Loucy (cell line): ENCODE measurements around the gene FHIT.

Source experiments
- H2AFZ ChIP-seq: fragments of 200-600 bp; sonication (generic); 2 replicates; pipeline ENCODE4 v1.6.0; 2016; ENCODE audit warnings: antibody characterized with exemption, mild to moderate bottlenecking, low read length, moderate library complexity
- H3F3A ChIP-seq: fragments of 200-600 bp; 2 replicates; pipeline ENCODE4 v1.6.0; 2016; ENCODE audit warnings: antibody characterized with exemption, low read depth, mild to moderate bottlenecking
- H3K27me3 ChIP-seq: fragments of 200-600 bp; sonication (generic); 2 replicates; pipeline ENCODE4 v1.6.1; 2014; ENCODE audit warnings: low read length, mild to moderate bottlenecking; ENCODE audit not compliant: insufficient read depth, poor library complexity, severe bottlenecking
- H3K36me3 ChIP-seq: fragments of 200-600 bp; sonication (generic); 2 replicates; pipeline ENCODE4 v1.6.1; 2016; ENCODE audit warnings: low read length; ENCODE audit not compliant: insufficient read depth
- H3K4me1 ChIP-seq: fragments of 200-600 bp; sonication (generic); 2 replicates; pipeline ENCODE4 v1.5.1; 2014; ENCODE audit warnings: low read length, mild to moderate bottlenecking; ENCODE audit not compliant: insufficient read depth, poor library complexity, severe bottlenecking
- H3K4me2 ChIP-seq: fragments of 200-600 bp; sonication (generic); 2 replicates; pipeline ENCODE4 v1.6.0; 2014; ENCODE audit warnings: antibody characterized with exemption, low read length, low read depth, mild to moderate bottlenecking; ENCODE audit not compliant: poor library complexity, severe bottlenecking
- H3K4me3 ChIP-seq: fragments of 200-600 bp; sonication (generic); 2 replicates; pipeline ENCODE4 v1.5.1; 2014; ENCODE audit warnings: low read length, mild to moderate bottlenecking, mixed read lengths; ENCODE audit not compliant: poor library complexity, severe bottlenecking
- H3K79me2 ChIP-seq: fragments of 200-600 bp; sonication (generic); 2 replicates; pipeline ENCODE4 v1.6.1; 2014; ENCODE audit warnings: low read length; ENCODE audit not compliant: insufficient read depth
- H3K9ac ChIP-seq: fragments of 200-600 bp; sonication (generic); 2 replicates; pipeline ENCODE4 v1.6.0; 2014; ENCODE audit warnings: mild to moderate bottlenecking, low read depth, low read length, moderate library complexity; ENCODE audit not compliant: poor library complexity, severe bottlenecking
- H3K9me2 ChIP-seq: fragments of 200-600 bp; sonication (generic); replicated peaks from 2 replicates; pipeline ENCODE4 v1.6.1; 2016; ENCODE audit warnings: low read depth, low read length, mixed read lengths
- H3K9me3 ChIP-seq: fragments of 200-600 bp; sonication (generic); 2 replicates; pipeline ENCODE4 v1.6.1; 2014; ENCODE audit warnings: mild to moderate bottlenecking, antibody characterized with exemption, low read length, low read depth; ENCODE audit not compliant: insufficient read depth
- H4K20me1 ChIP-seq: fragments of 200-600 bp; sonication (generic); 2 replicates; pipeline ENCODE4 v1.6.0; 2014; ENCODE audit warnings: antibody characterized with exemption, low read length, mild to moderate bottlenecking; ENCODE audit not compliant: insufficient read depth, poor library complexity, severe bottlenecking
- CTCF ChIP-seq: fragments of 200-600 bp; sonication (generic); conservative IDR thresholded peaks from 2 replicates; pipeline ENCODE4 v1.5.1; 2014; ENCODE audit warnings: mild to moderate bottlenecking, antibody characterized with exemption, low read length
- EZH2phosphoT487 ChIP-seq: fragments of 200-600 bp; IDR thresholded peaks from 2 replicates; pipeline ENCODE4 v1.6.1; 2018; ENCODE audit warnings: antibody characterized with exemption, mild to moderate bottlenecking, moderate library complexity, borderline replicate concordance

Gene FHIT

GRCh38 chr3:59867185-59868002 lies 1383.9 kb downstream of the FHIT start:
- H3K4me2 ChIP-seq, result no peak overlapping the region
- H3F3A ChIP-seq, result no peaks in the 10 kb centered on the region
- no peaks in the 10 kb centered on the region for H4K20me1 ChIP-seq
- 0 out of 2 replicates have a peak, but pooled peaks cover 2% of the 10 kb centered on the region for H3K9me3 ChIP-seq
- TF ChIP-seq EZH2phosphoT487 (no peak), CTCF (no peak)
- no peaks in the 10 kb centered on the region for H3K9me2 ChIP-seq
- no peaks in the 10 kb centered on the region for H3K27me3 ChIP-seq
- H3K4me1 ChIP-seq, result peaks cover 18% of the 10 kb centered on the region
- no peak overlapping the region for H3K4me3 ChIP-seq
- no peaks in the 10 kb centered on the region for H3K79me2 ChIP-seq
- H3K9ac ChIP-seq, result no peak overlapping the region
- H3K36me3 ChIP-seq, result no peaks in the 10 kb centered on the region
- H2AFZ ChIP-seq, result no peak overlapping the region

- Histone ChIP-seq H3K4me2 (no peak overlapping the region), H3K4me1 (peaks cover 18% of the 10 kb centered on the region), H3K9me2 (no peaks in the 10 kb centered on the region), H2AFZ (no peak overlapping the region), H4K20me1 (no peaks in the 10 kb centered on the region), H3K36me3 (no peaks in the 10 kb centered on the region), H3K9ac (no peak overlapping the region), H3K27me3 (no peaks in the 10 kb centered on the region), H3K79me2 (no peaks in the 10 kb centered on the region), H3K4me3 (no peak overlapping the region), H3K9me3 (0 out of 2 replicates have a peak, but pooled peaks cover 2% of the 10 kb centered on the region), H3F3A (no peaks in the 10 kb centered on the region)
- TF ChIP-seq CTCF (no peak), EZH2phosphoT487 (no peak)
These were observed 1385.2 kb downstream of the FHIT start for GRCh38 chr3:59866076-59866475.

GRCh38 chr3:59865351-59865750 lies 1385.9 kb downstream of the FHIT start:
- TF ChIP-seq CTCF, result no peak
- no peak for TF ChIP-seq EZH2phosphoT487

More at GRCh38 chr3:59865351-59865750, 1385.9 kb downstream of the FHIT start:
- peaks cover 18% of the 10 kb centered on the region for H3K4me1 ChIP-seq
- H3K79me2 ChIP-seq, result no peaks in the 10 kb centered on the region
- 0 out of 2 replicates have a peak, but pooled peaks cover 2% of the 10 kb centered on the region for H3K9me3 ChIP-seq
- no peak overlapping the region for H3K4me2 ChIP-seq
- no peak overlapping the region for H2AFZ ChIP-seq
- no peak overlapping the region for H3K9ac ChIP-seq
- no peak overlapping the region for H3K4me3 ChIP-seq
- no peaks in the 10 kb centered on the region for H4K20me1 ChIP-seq
- H3K9me2 ChIP-seq, result no peaks in the 10 kb centered on the region
- H3K27me3 ChIP-seq, result no peaks in the 10 kb centered on the region
- no peaks in the 10 kb centered on the region for H3F3A ChIP-seq
- H3K36me3 ChIP-seq, result no peaks in the 10 kb centered on the region
